Measurements from ENCODE around the gene JARID2.

JARID2 gene

GRCh38 chr6:15427331-15428070 is 181.6 kb downstream of the JARID2 start:
- DNase-seq = peak; percentile 29

- DNase-seq = peak; percentile 77
Observed at GRCh38 chr6:15429141-15430110, 183.6 kb downstream of the JARID2 start.

GRCh38 chr6:15430186-15430585 is 184.3 kb downstream of the JARID2 start:
- DNase-seq = no peak

- DNase-seq = peak; percentile 14
Observed at GRCh38 chr6:15430931-15431405, 185.1 kb downstream of the JARID2 start.

- peak; percentile 42 for DNase-seq
Observed at GRCh38 chr6:15431762-15432483, 186.1 kb downstream of the JARID2 start.

- no peak for DNase-seq
Observed at GRCh38 chr6:15433511-15433861, 187.6 kb downstream of the JARID2 start.

GRCh38 chr6:15434263-15434662 is 188.4 kb downstream of the JARID2 start:
- no peak for DNase-seq

GRCh38 chr6:15434823-15435380 is 189.0 kb downstream of the JARID2 start:
- no peak for DNase-seq

GRCh38 chr6:15435468-15435867 is 189.6 kb downstream of the JARID2 start:
- no peak for DNase-seq

- DNase-seq = no peak
Observed at GRCh38 chr6:15436451-15436850, 190.6 kb downstream of the JARID2 start.

GRCh38 chr6:15437090-15437635 is 191.3 kb downstream of the JARID2 start:
- DNase-seq = no peak

- DNase-seq = peak; percentile 26
Observed at GRCh38 chr6:15439410-15440025, 193.6 kb downstream of the JARID2 start.

GRCh38 chr6:15440040-15440439 is 194.2 kb downstream of the JARID2 start:
- no peak for DNase-seq

GRCh38 chr6:15441215-15441868 is 195.5 kb downstream of the JARID2 start:
- peak; percentile 71 for DNase-seq

GRCh38 chr6:15441981-15442380 is 196.1 kb downstream of the JARID2 start:
- DNase-seq = no peak

GRCh38 chr6:15442467-15442866 is 196.6 kb downstream of the JARID2 start:
- DNase-seq = no peak

GRCh38 chr6:15443119-15443830 is 197.4 kb downstream of the JARID2 start:
- DNase-seq = peak; percentile 85

- DNase-seq = no peak
Observed at GRCh38 chr6:15444081-15444731, 198.3 kb downstream of the JARID2 start.

GRCh38 chr6:15444881-15445280 is 199.0 kb downstream of the JARID2 start:
- no peak for DNase-seq

Measured in fibroblast of upper back skin (primary cell).